DND-41 (cell line): ENCODE data around the gene PGLYRP3.
"Not testable (repeated sequence)": the region's sequence is repeated elsewhere in the genome, so short reads cannot be mapped to it uniquely, and the experiment has no call there.

Experiments
- CTCF ChIP-seq: IDR thresholded peaks from 2 replicates; pipeline ENCODE4 v1.5.1; 2012; ENCODE audit warnings: borderline replicate concordance, low read length, moderate library complexity, mild to moderate bottlenecking; ENCODE audit not compliant: poor library complexity, severe bottlenecking; ENCODE audit errors: extremely low read depth
- EZH2 ChIP-seq: IDR thresholded peaks from 3 replicates; pipeline ENCODE4 v1.6.1; 2012; ENCODE audit warnings: borderline replicate concordance, low read depth, mild to moderate bottlenecking, moderate library complexity, low read length, inconsistent platforms; ENCODE audit not compliant: severe bottlenecking

- TF ChIP-seq EZH2, CTCF: not testable (repeated sequence)
Observed at GRCh38 chr1:153314388-153314787, 1.6 kb upstream of the PGLYRP3 start.
